Right ventricle myocardium superior (tissue), 1 donor: Measurements from ENCODE around the gene ASTN2. TPM values are rescaled to one million over a fixed set of nuclear protein-coding genes. Genes with fewer than 3 reads are reported as not detected.

Experiments used
- ATAC-seq: fragments of 200-7000 bp; cut with Tn5 transposase; one replicate; pipeline ENCODE4 v1.9.1; 2020; ENCODE audit warnings: mild to moderate bottlenecking; ENCODE audit not compliant: poor library complexity
- DNase-seq: peaks from one replicate; pipeline ENCODE4 v3.0.0-alpha.2; 2020
- intact Hi-C: fragments of 100-400 bp; cut with DNase I; formaldehyde crosslinking; loops from one replicate; pipeline ENCODE4 v1.11.2; 2022
- total RNA-seq: library from RNA; stranded (reverse); fragmentation: NEBNext Ultra II Directional; extraction: Animal tissue kit (Norgen Biotek cat#: 25700); gene quantifications from one replicate; pipeline ENCODE4 v1.2.1, GENCODE V29; 2021
- donor health status: DM: no; HTN: yes; CAD: no; lungs with severe emphysema.

ASTN2 gene
- total RNA-seq, 1 donor from 2014 or later = 6.4 TPM

DNA sequence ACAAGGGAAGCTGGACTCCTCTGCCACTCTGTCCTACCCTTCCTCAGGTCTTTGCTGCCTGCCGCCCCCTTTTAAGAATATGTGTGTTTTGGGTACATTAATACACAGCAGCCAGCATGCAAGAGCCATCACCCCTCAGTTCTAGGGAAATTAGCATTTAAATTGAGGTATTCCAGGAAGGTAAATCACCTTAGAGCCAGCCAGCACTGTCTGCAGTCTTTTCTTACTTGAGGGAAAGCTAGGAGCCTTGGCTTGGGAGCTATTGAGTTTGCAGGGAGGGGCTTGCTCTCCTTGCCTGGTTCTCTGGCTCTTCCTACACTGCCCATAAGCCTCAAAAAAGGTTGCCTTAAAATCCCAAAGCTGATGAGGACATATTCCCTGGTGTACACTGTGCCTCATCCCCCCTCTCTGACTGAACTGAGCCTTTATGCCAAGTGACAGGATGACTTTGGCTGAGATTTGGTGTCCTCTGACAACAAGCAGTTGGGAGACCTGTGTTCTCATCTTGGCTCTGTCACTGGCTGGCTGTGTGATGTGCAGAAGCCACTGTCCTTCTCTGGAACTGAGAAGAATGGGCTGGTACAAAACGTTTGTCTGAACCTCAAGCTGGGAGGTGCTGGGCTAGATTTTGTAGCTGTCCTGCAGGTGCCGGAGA lies 673.6 kb downstream of the ASTN2 start:
- intact Hi-C loops = no loop called here
- DNase-seq = no peak
- ATAC-seq = no peak

DNA sequence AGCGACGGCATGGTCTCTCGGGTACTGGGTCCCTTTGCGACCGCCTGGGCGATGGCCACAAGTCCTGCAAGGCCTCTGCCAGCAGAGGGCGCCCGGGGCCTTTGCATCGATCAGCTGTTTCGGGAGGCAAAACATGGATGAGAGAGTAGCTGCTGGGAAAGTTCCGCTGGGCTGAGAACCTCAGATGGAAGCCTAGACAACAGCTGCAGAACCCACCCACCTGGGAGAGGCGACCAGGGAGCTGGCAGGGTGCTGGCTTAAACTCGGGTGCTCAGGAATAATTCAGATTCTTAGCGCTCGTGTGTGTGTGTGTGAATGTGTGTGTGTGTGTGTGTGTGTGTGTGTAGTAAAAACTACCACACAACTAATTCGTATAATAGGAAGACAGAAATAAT lies 677.7 kb downstream of the ASTN2 start:
- intact Hi-C loops = loop anchor here (5.0 kb wide), 1 partner anchor 125 kb away; no protein-coding TSS in a partner anchor
- ATAC-seq (peak; percentile 87), DNase-seq (peak; percentile 85)

GRCh38 chr9:116736399-116737151 lies 678.3 kb downstream of the ASTN2 start:
- intact Hi-C loops = loop anchor here (5.0 kb wide), 1 partner anchor 126 kb away; no protein-coding TSS in a partner anchor
- no peak for DNase-seq
- ATAC-seq = no peak

DNA sequence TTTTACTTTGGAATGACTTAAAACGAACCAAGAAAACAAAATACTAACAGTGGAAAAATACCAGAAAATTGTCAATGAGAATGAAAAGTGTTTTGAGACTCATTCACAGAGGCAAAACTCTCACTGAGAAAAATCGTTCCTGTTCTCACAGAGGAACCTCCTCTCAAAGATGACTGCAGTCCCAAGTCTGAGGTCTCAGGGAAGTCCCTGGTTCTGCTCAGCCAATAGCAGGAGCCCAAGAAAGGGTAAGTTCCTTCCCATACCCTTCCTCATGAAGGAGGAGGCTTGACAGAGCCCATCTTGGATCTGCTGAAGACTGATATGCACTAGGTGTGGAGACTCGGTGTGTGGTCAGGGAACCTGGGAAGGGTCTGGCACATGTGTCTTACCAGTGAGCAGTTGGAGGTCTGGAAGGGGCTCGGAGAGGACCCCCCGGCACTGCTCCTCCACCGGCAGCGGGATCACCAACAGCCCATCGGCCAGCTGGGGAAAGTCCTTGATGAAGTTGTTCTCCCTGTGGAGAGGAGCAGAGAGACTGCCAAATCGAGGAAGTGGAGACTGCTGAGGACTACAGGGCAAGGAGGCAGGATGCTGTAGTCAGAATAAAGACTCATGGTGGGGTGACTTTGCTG lies 681.7 kb downstream of the ASTN2 start:
- DNase-seq (no peak), ATAC-seq (no peak)
- intact Hi-C loops = no loop called here

GRCh38 chr9:116726602-116727001 lies 688.3 kb downstream of the ASTN2 start:
- intact Hi-C loops = no loop called here
- no peak for ATAC-seq
- no peak for DNase-seq

GRCh38 chr9:116724123-116724522 lies 690.7 kb downstream of the ASTN2 start:
- ATAC-seq = no peak
- intact Hi-C loops = no loop called here
- DNase-seq = no peak

DNA sequence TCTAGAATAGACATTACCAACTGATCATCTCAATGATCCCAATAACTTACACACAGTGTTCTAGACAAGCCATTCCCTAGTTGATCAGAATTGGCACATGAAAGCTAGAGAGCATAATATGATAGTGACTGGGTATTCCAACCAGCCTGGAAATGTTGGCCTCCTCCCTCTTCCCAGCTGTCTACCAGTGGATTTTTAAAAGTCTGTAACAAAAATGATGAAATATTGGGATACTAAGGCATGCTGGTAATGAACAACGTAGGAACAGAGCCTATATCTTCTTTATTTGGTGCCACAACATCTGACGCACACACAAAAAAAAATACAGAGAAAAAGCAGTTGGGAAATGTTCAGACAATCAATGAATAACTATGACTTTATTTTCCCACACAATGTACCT lies 692.9 kb downstream of the ASTN2 start:
- intact Hi-C loops = no loop called here
- DNase-seq = no peak
- ATAC-seq = no peak

DNA sequence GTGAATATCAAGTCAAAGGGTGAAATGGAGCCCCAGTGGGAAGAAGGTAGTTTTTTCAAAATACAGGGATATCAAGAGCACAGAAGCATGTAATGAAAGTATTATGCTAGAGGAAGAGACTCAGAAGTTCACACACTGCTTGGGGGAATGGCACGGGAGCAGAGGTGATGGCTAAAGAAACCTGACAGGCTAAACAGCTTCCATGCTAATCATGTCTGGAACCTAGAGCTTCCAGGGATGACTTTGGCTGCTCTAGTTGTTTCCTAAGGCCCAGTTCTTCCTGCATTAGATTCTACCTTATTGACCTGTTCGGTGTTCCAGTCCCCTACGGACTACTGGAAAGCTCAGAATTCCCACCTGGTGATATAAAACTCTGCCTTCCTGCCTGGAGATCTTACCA lies 693.4 kb downstream of the ASTN2 start:
- ATAC-seq (no peak), DNase-seq (no peak)
- intact Hi-C loops = no loop called here

GRCh38 chr9:116720111-116720510 lies 694.7 kb downstream of the ASTN2 start:
- intact Hi-C loops = no loop called here
- no peak for DNase-seq
- ATAC-seq = no peak

GRCh38 chr9:116718111-116718510 lies 696.7 kb downstream of the ASTN2 start:
- DNase-seq (no peak), ATAC-seq (no peak)
- intact Hi-C loops = no loop called here

DNA sequence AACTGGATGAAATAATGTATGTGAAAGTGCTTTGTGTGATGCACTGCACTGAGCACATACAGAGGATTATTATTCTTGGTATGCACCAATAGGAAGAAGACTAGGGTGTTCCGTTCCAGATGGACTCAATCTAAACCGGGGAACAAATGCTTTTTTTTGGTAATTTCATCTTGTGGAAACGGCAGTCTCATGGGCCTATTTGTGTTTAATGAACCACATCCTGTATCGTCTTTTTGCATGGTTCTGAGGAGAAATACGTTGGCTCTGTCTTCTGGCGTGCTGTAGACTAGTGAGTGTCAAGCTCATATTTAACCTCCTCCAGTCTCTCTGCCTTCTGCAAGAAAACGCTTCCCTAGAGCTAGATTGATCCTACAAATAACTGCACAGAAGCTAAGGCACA lies 697.7 kb downstream of the ASTN2 start:
- intact Hi-C loops = no loop called here
- no peak for ATAC-seq
- DNase-seq = no peak

DNA sequence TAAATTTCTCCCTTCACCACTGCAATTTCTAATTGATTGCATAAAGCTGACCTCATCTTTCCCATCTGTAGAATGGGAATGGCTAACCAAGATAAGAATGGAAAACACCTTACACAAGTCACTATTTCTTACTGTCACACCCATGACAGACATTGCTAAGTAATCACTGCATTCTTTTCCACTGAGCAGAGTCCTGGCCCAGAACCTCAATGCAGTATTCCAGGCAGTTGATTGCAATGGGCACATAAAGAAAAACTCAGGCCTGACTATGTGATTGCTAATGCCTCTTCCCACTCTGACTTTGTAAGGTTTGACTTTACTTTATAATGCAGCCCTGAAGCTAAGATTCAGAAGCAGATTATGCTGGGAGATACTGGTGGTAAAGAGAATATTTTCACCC lies 698.4 kb downstream of the ASTN2 start:
- intact Hi-C loops = no loop called here

DNA sequence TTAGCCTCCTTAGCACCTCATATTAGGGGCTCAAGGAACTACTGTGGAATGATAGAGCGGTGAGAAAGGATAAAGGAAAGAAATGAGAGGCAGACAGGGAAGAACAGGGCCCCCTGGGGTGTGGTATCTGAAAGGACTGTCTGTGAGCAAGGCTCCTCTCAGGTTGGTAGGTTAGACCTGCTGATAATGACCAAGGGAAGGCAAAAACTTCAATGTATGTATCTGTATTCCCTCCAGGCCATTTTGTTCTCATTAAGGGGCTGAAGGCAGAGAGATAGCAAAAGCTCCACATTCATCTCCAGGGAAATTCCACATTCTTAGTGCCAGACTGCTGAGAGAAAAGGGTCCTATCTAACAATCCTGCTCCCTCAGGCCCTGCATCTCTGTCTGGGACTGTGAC lies 699.1 kb downstream of the ASTN2 start:
- intact Hi-C loops = no loop called here
- DNase-seq (no peak), ATAC-seq (no peak)

More for the DNA sequence above, 698.4 kb downstream of the ASTN2 start:
- DNase-seq (no peak), ATAC-seq (no peak)

GRCh38 chr9:116713271-116713670 lies 701.6 kb downstream of the ASTN2 start:
- intact Hi-C loops = no loop called here
- ATAC-seq (no peak), DNase-seq (no peak)

GRCh38 chr9:116712781-116713180 lies 702.1 kb downstream of the ASTN2 start:
- intact Hi-C loops = no loop called here
- DNase-seq = no peak
- ATAC-seq = no peak

DNA sequence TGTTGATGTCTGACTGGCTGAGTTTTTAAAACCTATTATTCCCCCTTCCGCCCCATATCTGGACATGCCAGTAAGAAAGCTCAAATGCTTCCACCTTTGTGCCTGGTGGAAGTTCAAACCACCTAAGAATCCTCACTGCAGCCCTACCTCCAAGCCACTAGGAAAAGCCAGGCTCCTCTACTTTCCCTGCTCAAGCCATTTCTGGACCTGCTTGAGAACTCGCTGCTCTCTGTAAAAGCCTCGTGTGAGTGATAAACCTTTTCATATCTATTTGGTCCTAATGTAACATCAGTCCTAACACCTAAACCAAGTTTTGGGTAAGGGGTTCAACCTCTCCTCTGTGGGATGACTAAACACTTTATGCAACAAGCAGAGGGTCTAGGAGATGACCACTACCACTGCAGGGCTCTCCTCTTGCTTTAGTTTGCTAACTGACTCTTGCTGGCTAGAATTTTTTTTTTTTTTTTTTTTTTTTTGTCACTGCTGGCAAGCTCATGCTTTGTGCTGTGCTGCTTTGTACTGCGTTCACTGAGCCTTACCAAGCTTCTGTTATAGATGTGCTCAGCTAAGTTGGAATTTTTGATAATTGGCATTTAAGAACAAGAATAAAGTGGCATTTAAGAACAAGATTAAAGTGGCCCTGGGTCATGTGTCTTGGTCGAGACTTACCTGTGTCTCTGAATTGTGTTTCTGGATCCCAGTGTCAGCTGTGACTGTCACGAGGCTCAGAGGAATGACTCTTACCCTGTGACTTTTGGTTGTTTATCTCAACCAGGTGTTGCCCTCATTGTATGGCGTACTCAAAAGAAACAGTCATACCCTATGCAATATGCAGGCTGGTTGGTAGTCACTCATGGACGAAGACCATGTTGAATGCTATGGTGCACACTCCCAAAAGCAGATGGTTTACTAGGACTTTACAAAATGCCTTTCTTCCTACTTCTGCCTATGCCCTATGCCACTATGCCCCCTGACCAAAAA lies 708.3 kb downstream of the ASTN2 start:
- DNase-seq = no peak
- ATAC-seq = no peak
- intact Hi-C loops = no loop called here

DNA sequence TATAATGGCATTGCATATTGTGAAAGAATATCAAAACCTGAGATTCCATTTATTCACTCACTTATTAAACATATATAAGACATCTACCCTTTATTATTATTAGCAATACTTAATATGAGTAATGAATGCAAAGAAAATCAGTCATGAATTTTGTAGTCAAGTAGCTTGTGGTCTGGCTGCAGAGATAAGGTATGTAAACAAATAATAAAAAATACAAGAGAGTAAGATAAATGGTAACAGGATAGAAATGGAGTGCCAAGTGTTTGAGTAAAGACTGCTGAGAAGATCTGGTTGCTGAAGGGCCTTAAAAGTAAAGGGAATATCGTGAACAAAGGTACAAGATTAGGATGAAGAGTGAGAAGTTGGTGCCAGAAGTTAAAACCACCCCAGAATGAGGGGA lies 709.3 kb downstream of the ASTN2 start:
- intact Hi-C loops = no loop called here
- DNase-seq = no peak
- ATAC-seq = no peak

GRCh38 chr9:116704470-116704869 lies 710.4 kb downstream of the ASTN2 start:
- ATAC-seq (no peak), DNase-seq (no peak)
- intact Hi-C loops = no loop called here

DNA sequence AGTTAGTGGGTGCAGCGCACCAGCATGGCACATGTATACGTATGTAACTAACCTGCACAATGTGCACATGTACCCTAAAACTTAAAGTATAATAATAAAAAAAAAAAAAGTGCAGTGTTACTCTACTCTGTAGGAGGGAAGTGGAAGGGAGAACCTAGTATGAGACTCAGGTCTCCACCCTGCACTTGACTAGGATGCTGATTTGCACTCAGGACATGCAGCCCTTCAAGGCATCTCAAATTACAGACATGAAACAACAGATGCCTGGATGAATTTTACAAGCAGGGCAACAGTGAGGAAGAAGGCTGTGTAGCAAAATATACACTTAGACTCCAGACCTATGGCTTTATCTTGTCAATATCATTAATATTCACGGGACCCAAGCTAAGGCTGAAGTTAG lies 711.2 kb downstream of the ASTN2 start:
- no peak for DNase-seq
- ATAC-seq = no peak
- intact Hi-C loops = no loop called here
